Astrocyte (in vitro differentiated cells and primary cell): ENCODE measurements around the gene DDIT4. TPM values are rescaled to one million over a fixed set of nuclear protein-coding genes. Genes with fewer than 3 reads are reported as not detected.

Experiments
- DNase-seq: peaks from one replicate; pipeline ENCODE4 v3.0.0-alpha.2; 2010; ENCODE audit warnings: low read depth
- FAIRE-seq: peaks from 2 replicates; lab custom pipeline; 2011; peaks lifted over from hg19 to GRCh38; lab: Jason Lieb, UNC
- H2AFZ ChIP-seq: 2 replicates; pipeline ENCODE4 v1.6.0; 2012; ENCODE audit warnings: low read depth, low read length, inconsistent platforms
- H3K27ac ChIP-seq: 2 replicates; pipeline ENCODE4 v1.5.1; 2011; ENCODE audit warnings: low read depth, low read length, inconsistent platforms
- H3K27me3 ChIP-seq: 2 replicates; pipeline ENCODE4 v1.6.0; 2011; ENCODE audit warnings: low read length, inconsistent platforms; ENCODE audit not compliant: insufficient read depth
- H3K36me3 ChIP-seq: 2 replicates; pipeline ENCODE4 v1.5.1; 2011; ENCODE audit warnings: low read length, inconsistent platforms; ENCODE audit not compliant: insufficient read depth
- H3K4me1 ChIP-seq: 2 replicates; pipeline ENCODE4 v1.5.1; 2011; ENCODE audit warnings: low read length, inconsistent platforms; ENCODE audit not compliant: insufficient read depth
- H3K4me2 ChIP-seq: 2 replicates; pipeline ENCODE4 v1.6.0; 2012; ENCODE audit warnings: low read length, inconsistent platforms
- H3K4me3 ChIP-seq: 2 replicates; pipeline ENCODE4 v1.5.1; 2011; ENCODE audit warnings: low read depth, mild to moderate bottlenecking, low read length, inconsistent platforms; ENCODE audit not compliant: insufficient read depth
- H3K79me2 ChIP-seq: 2 replicates; pipeline ENCODE4 v1.6.0; 2012; ENCODE audit warnings: mild to moderate bottlenecking, low read length, inconsistent platforms; ENCODE audit not compliant: insufficient read depth
- H3K9ac ChIP-seq: 2 replicates; pipeline ENCODE4 v1.6.0; 2012; ENCODE audit warnings: mild to moderate bottlenecking, low read length, inconsistent platforms
- H3K9me3 ChIP-seq: 2 replicates; pipeline ENCODE4 v1.5.1; 2012; ENCODE audit warnings: low read depth, mild to moderate bottlenecking, low read length, inconsistent platforms; ENCODE audit not compliant: insufficient read depth
- H4K20me1 ChIP-seq: 2 replicates; pipeline ENCODE4 v1.6.0; 2012; ENCODE audit warnings: low read length, inconsistent platforms; ENCODE audit not compliant: insufficient read depth
- H3K27ac Mint-ChIP-seq: one replicate; pipeline ENCODE4 v1.8.0; 2021; ENCODE audit warnings: mild to moderate bottlenecking, mixed read lengths; ENCODE audit not compliant: unreplicated experiment
- H3K27me3 Mint-ChIP-seq: one replicate; pipeline ENCODE4 v1.8.0; 2021; ENCODE audit warnings: low read depth, mixed read lengths; ENCODE audit not compliant: unreplicated experiment
- H3K36me3 Mint-ChIP-seq: one replicate; pipeline ENCODE4 v1.8.0; 2021; ENCODE audit warnings: low read depth, mixed read lengths; ENCODE audit not compliant: unreplicated experiment
- H3K4me1 Mint-ChIP-seq: one replicate; pipeline ENCODE4 v1.8.0; 2021; ENCODE audit warnings: low read depth, mixed read lengths; ENCODE audit not compliant: unreplicated experiment
- H3K4me3 Mint-ChIP-seq: one replicate; pipeline ENCODE4 v1.8.0; 2021; ENCODE audit warnings: mild to moderate bottlenecking, moderate library complexity, mixed read lengths; ENCODE audit not compliant: unreplicated experiment
- H3K9me3 Mint-ChIP-seq: one replicate; pipeline ENCODE4 v1.8.0; 2021; ENCODE audit warnings: mild to moderate bottlenecking, mixed read lengths; ENCODE audit not compliant: unreplicated experiment
- CTCF ChIP-seq: IDR thresholded peaks from 2 replicates; pipeline ENCODE4 v1.5.1; 2011; ENCODE audit warnings: low read depth, mild to moderate bottlenecking, inconsistent platforms, low read length, moderate library complexity; ENCODE audit not compliant: insufficient read depth
- EZH2 ChIP-seq: IDR thresholded peaks from 2 replicates; pipeline ENCODE4 v1.6.1; 2012; ENCODE audit warnings: mild to moderate bottlenecking, low read length, inconsistent platforms; ENCODE audit not compliant: insufficient read depth
- total RNA-seq: library from RNA; stranded (reverse); gene quantifications from 2 replicates; pipeline ENCODE4 v1.2.1, GENCODE V29; 2021

DDIT4 gene
- total RNA-seq, 1 donor from 2014 or later, result 244 TPM

- Histone ChIP-seq H3K27me3 (no peaks in the 10 kb centered on the region), H3K9ac (no peak overlapping the region), H3K4me3 (no peak overlapping the region), H3K27ac (no peak overlapping the region), H4K20me1 (no peaks in the 10 kb centered on the region), H2AFZ (no peak overlapping the region), H3K4me2 (no peak overlapping the region), H3K4me1 (peaks cover 22% of the 10 kb centered on the region), H3K36me3 (no peaks in the 10 kb centered on the region), H3K9me3 (no peaks in the 10 kb centered on the region), H3K79me2 (no peaks in the 10 kb centered on the region)
- DNase-seq (no peak), FAIRE-seq (no peak)
- Mint-ChIP-seq H3K27ac (no peak overlapping the region), H3K4me1 (peaks cover 32% of the 10 kb centered on the region), H3K27me3 (no peaks in the 10 kb centered on the region), H3K4me3 (no peak overlapping the region), H3K36me3 (no peaks in the 10 kb centered on the region), H3K9me3 (no peaks in the 10 kb centered on the region)
- no peak for TF ChIP-seq EZH2
- TF ChIP-seq CTCF, result no peak
These were observed 37.9 kb downstream of the DDIT4 start for GRCh38 chr10:72311667-72312066.

GRCh38 chr10:72312865-72313391 lies 39.2 kb downstream of the DDIT4 start:
- H3K27me3 Mint-ChIP-seq, result no peaks in the 10 kb centered on the region
- no peaks in the 10 kb centered on the region for H3K9me3 ChIP-seq
- no peaks in the 10 kb centered on the region for H3K36me3 Mint-ChIP-seq
- H3K27ac ChIP-seq, result no peak overlapping the region
- H3K4me2 ChIP-seq, result no peak overlapping the region
- DNase-seq, result no peak
- no peaks in the 10 kb centered on the region for H3K36me3 ChIP-seq
- H4K20me1 ChIP-seq, result no peaks in the 10 kb centered on the region
- no peaks in the 10 kb centered on the region for H3K79me2 ChIP-seq
- no peak overlapping the region for H3K9ac ChIP-seq
- H3K4me3 ChIP-seq, result no peak overlapping the region
- no peaks in the 10 kb centered on the region for H3K27me3 ChIP-seq
- H3K4me1 ChIP-seq, result peaks cover 22% of the 10 kb centered on the region
- H3K4me1 Mint-ChIP-seq, result peaks cover 32% of the 10 kb centered on the region
- no peak overlapping the region for H2AFZ ChIP-seq
- TF ChIP-seq CTCF (no peak), EZH2 (no peak)
- no peak overlapping the region for H3K4me3 Mint-ChIP-seq
- no peak for FAIRE-seq
- no peaks in the 10 kb centered on the region for H3K9me3 Mint-ChIP-seq
- H3K27ac Mint-ChIP-seq, result no peak overlapping the region

GRCh38 chr10:72314263-72314662 lies 40.5 kb downstream of the DDIT4 start:
- H3K9me3 ChIP-seq, result no peaks in the 10 kb centered on the region
- DNase-seq (no peak), FAIRE-seq (no peak)
- no peak overlapping the region for H3K4me2 ChIP-seq
- no peaks in the 10 kb centered on the region for H3K27me3 ChIP-seq
- H3K27ac ChIP-seq, result no peak overlapping the region
- Mint-ChIP-seq H3K27ac (no peak overlapping the region), H3K4me1 (peaks cover 27% of the 10 kb centered on the region), H3K9me3 (no peaks in the 10 kb centered on the region), H3K36me3 (no peaks in the 10 kb centered on the region), H3K4me3 (no peak overlapping the region), H3K27me3 (no peaks in the 10 kb centered on the region)
- no peak overlapping the region for H3K4me3 ChIP-seq
- H3K79me2 ChIP-seq, result no peaks in the 10 kb centered on the region
- H4K20me1 ChIP-seq, result no peaks in the 10 kb centered on the region
- H2AFZ ChIP-seq, result no peak overlapping the region
- H3K36me3 ChIP-seq, result no peaks in the 10 kb centered on the region
- TF ChIP-seq CTCF (no peak), EZH2 (no peak)
- peaks cover 17% of the 10 kb centered on the region for H3K4me1 ChIP-seq
- no peak overlapping the region for H3K9ac ChIP-seq
